K562 (cell line): ENCODE results near the gene RBM12. TPM values are rescaled to one million over a fixed set of nuclear protein-coding genes. Genes with fewer than 3 reads are reported as not detected.

ENCODE experiments used
- HNRNPUL1 ChIP-seq: fragments of 200-400 bp; formaldehyde crosslinking; IDR thresholded peaks from 2 replicates; pipeline ENCODE4 v1.6.1; 2017; ENCODE audit warnings: low read length
- MIER1 ChIP-seq: fragments of 450-650 bp; IDR thresholded peaks from 2 replicates; pipeline ENCODE4 v1.6.1; 2016; ENCODE audit warnings: antibody characterized with exemption, mild to moderate bottlenecking, low read depth
- MNT ChIP-seq, 2 experiments: fragments of 450-650 bp; conservative IDR thresholded peaks; 2 replicates each; pipeline ENCODE4 v1.6.1; 2017; ENCODE audit warnings: mild to moderate bottlenecking in 2 of 2, moderate library complexity in 2 of 2
- POU5F1 ChIP-seq: fragments of 150-350 bp; IDR thresholded peaks from 2 replicates; pipeline ENCODE4 v1.6.1; 2014; ENCODE audit warnings: borderline replicate concordance, low read length, low read depth, mild to moderate bottlenecking; ENCODE audit not compliant: partially characterized antibody
- RAD21 ChIP-seq, 2 experiments: fragments of 250-450 bp in 1 of 2; fragments of 450-650 bp in 1 of 2; sonication (Bioruptor Pico) in 1 of 2; formaldehyde crosslinking in 1 of 2; IDR thresholded peaks in 1 of 2; conservative IDR thresholded peaks in 1 of 2; 2 replicates each; pipeline versions ENCODE4 v1.4.0 to v1.8.0; 2020 to 2022; ENCODE audit warnings: mild to moderate bottlenecking in 2 of 2, moderate library complexity in 1 of 2
- SMARCA4 ChIP-seq: fragments of 450-650 bp; IDR thresholded peaks from 2 replicates; pipeline ENCODE4 v1.6.1; 2016
- SRF ChIP-seq, 2 experiments: fragments of 250-450, 450-650 bp in 1 of 2; sonication (Bioruptor Pico) in 1 of 2; sonication (generic) in 1 of 2; formaldehyde crosslinking; IDR thresholded peaks; 2 replicates each; pipeline versions ENCODE4 v1.5.0 to v1.5.1; 2020 to 2022; ENCODE audit warnings: mild to moderate bottlenecking in 1 of 2, missing genetic modification reagents in 1 of 2
- TEAD1 ChIP-seq, 2 experiments: fragments of 450-650 bp in 1 of 2; sonication (generic) in 1 of 2; formaldehyde crosslinking; IDR thresholded peaks; 2 replicates each; pipeline versions ENCODE4 v1.4.0 to v1.8.0; 2020 to 2022; ENCODE audit warnings: mild to moderate bottlenecking in 2 of 2, missing genetic modification reagents in 1 of 2
- ZNF133 ChIP-seq: fragments of 250-450 bp; sonication (Bioruptor Pico); IDR thresholded peaks from 2 replicates; pipeline ENCODE4 v1.4.0; 2020; ENCODE audit warnings: mild to moderate bottlenecking
- ZNF217 ChIP-seq: sonication (generic); formaldehyde crosslinking; IDR thresholded peaks from 2 replicates; pipeline ENCODE4 v1.8.0; 2022; ENCODE audit warnings: mild to moderate bottlenecking, missing genetic modification reagents
- ZNF277 ChIP-seq: fragments of 250-450 bp; sonication (Bioruptor Pico); IDR thresholded peaks from 2 replicates; pipeline ENCODE4 v1.8.0; 2022; ENCODE audit warnings: inconsistent platforms, mild to moderate bottlenecking, moderate library complexity, borderline replicate concordance
- ZNF398 ChIP-seq: fragments of 250-450 bp; sonication (Bioruptor Pico); IDR thresholded peaks from 2 replicates; pipeline ENCODE4 v1.8.0; 2021; ENCODE audit warnings: moderate library complexity, mild to moderate bottlenecking, inconsistent platforms
- polyA plus RNA-seq, 8 experiments: library from polyadenylated mRNA; depleted of rRNA in 4 of 8; stranded (reverse) in 5 of 8; unstranded in 3 of 8; fragments of >200 nt; fragmentation: Nextera tagmentation in 2 of 8; fragmentation: Illumina TruSeq in 1 of 8; extraction: Ambion mirVana in 2 of 8; extraction: Trizol in 1 of 8; gene quantifications; 2 replicates each; pipeline versions ENCODE4 v1.2.1 to v1.2.3, GENCODE V29; 2011 to 2014; ENCODE audit warnings: inconsistent platforms in 1 of 8, missing spikeins in 1 of 8
- total RNA-seq, 7 experiments: library from RNA; depleted of rRNA in 6 of 7; stranded (reverse); fragments of >200 nt in 6 of 7; fragmentation: Illumina TruSeq in 2 of 7; extraction: Trizol in 2 of 7; gene quantifications; 2 replicates each; pipeline versions ENCODE4 v1.2.1 to v1.2.3, GENCODE V29; 2011 to 2021; ENCODE audit warnings: low replicate concordance in 1 of 7
- TF ChIP-seq, protein P1 (sequence below): sonication (generic); formaldehyde crosslinking; IDR thresholded peaks from 2 replicates; pipeline ENCODE4 v1.8.0; 2023; ENCODE audit warnings: mild to moderate bottlenecking, missing genetic modification reagents
- TF ChIP-seq, protein P2 (sequence below), 3 experiments: IDR thresholded peaks in 2 of 3; conservative IDR thresholded peaks in 1 of 3; 2 replicates each; pipeline ENCODE4 v1.5.1; 2011 to 2012; ENCODE audit warnings: low read length in 3 of 3, mild to moderate bottlenecking in 3 of 3, control low read depth in 2 of 3, improper control_type of control experiment in 1 of 3, inconsistent platforms in 1 of 3, low read depth in 1 of 3, mixed read lengths in 1 of 3, moderate library complexity in 1 of 3; ENCODE audit not compliant: insufficient read depth in 2 of 3

The RBM12 gene
- total and polyA plus RNA-seq, 9 of the 15 experiments (the other 6 are each of a cell fraction or from before 2014, with no cell fraction given): 5.0 to 162 (median 73.3) TPM

- TF ChIP-seq, protein P1, sequence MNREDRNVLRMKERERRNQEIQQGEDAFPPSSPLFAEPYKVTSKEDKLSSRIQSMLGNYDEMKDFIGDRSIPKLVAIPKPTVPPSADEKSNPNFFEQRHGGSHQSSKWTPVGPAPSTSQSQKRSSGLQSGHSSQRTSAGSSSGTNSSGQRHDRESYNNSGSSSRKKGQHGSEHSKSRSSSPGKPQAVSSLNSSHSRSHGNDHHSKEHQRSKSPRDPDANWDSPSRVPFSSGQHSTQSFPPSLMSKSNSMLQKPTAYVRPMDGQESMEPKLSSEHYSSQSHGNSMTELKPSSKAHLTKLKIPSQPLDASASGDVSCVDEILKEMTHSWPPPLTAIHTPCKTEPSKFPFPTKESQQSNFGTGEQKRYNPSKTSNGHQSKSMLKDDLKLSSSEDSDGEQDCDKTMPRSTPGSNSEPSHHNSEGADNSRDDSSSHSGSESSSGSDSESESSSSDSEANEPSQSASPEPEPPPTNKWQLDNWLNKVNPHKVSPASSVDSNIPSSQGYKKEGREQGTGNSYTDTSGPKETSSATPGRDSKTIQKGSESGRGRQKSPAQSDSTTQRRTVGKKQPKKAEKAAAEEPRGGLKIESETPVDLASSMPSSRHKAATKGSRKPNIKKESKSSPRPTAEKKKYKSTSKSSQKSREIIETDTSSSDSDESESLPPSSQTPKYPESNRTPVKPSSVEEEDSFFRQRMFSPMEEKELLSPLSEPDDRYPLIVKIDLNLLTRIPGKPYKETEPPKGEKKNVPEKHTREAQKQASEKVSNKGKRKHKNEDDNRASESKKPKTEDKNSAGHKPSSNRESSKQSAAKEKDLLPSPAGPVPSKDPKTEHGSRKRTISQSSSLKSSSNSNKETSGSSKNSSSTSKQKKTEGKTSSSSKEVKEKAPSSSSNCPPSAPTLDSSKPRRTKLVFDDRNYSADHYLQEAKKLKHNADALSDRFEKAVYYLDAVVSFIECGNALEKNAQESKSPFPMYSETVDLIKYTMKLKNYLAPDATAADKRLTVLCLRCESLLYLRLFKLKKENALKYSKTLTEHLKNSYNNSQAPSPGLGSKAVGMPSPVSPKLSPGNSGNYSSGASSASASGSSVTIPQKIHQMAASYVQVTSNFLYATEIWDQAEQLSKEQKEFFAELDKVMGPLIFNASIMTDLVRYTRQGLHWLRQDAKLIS (CRISPR knock-in tag): no peak
- TF ChIP-seq RAD21 (CRISPR knock-in tag; conservative IDR thresholded peaks at IDR 0.05 in 1 of 2, IDR thresholded peaks at IDR 0.05 in 1 of 2) (peak in 1 of 2 experiments; percentile 44; a peak in 2 of 4 replicates), HNRNPUL1 (no peak), SRF (CRISPR knock-in tag; IDR thresholded peaks at IDR 0.05) (peak in 1 of 2 experiments; percentile 66; a peak in 1 of 4 replicates), ZNF398 (CRISPR knock-in tag) (no peak), ZNF133 (CRISPR knock-in tag) (no peak), POU5F1 (no peak), MIER1 (no peak), TEAD1 (CRISPR knock-in tag; IDR thresholded peaks at IDR 0.05) (no peak), MNT (conservative IDR thresholded peaks at IDR 0.05) (0 out of 4 replicates have a peak, but pooled peaks of 1 of the 2 experiments have one; percentile 10), SMARCA4 (peak; percentile 37; the same call in 1 of the 2 replicates), ZNF217 (CRISPR knock-in tag) (no peak), ZNF277 (no peak)
- TF ChIP-seq, protein P2, sequence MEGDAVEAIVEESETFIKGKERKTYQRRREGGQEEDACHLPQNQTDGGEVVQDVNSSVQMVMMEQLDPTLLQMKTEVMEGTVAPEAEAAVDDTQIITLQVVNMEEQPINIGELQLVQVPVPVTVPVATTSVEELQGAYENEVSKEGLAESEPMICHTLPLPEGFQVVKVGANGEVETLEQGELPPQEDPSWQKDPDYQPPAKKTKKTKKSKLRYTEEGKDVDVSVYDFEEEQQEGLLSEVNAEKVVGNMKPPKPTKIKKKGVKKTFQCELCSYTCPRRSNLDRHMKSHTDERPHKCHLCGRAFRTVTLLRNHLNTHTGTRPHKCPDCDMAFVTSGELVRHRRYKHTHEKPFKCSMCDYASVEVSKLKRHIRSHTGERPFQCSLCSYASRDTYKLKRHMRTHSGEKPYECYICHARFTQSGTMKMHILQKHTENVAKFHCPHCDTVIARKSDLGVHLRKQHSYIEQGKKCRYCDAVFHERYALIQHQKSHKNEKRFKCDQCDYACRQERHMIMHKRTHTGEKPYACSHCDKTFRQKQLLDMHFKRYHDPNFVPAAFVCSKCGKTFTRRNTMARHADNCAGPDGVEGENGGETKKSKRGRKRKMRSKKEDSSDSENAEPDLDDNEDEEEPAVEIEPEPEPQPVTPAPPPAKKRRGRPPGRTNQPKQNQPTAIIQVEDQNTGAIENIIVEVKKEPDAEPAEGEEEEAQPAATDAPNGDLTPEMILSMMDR (IDR thresholded peaks at IDR 0.05 in 2 of 3, conservative IDR thresholded peaks at IDR 0.05 in 1 of 3; ENCODE audit: insufficient read depth in 2 of 3, low read depth in 1 of 3, low read length in 3 of 3): peak; percentile 55 to 69 (median 62)
Measured at GRCh38 chr20:35617397-35618262, 47.1 kb downstream of the RBM12 start (continued).
